BLaER1 (cell line): ENCODE data around the gene ADAM10.
"Not testable (repeated sequence)": the region's sequence is repeated elsewhere in the genome, so short reads cannot be mapped to it uniquely, and the experiment has no call there.

Experiments used
- H3K27ac ChIP-seq: shearing (Covaris generic); formaldehyde crosslinking; 2 replicates; pipeline ENCODE4 v1.8.1; 2022
- H3K27me3 ChIP-seq: shearing (Covaris generic); formaldehyde crosslinking; 2 replicates; pipeline ENCODE4 v1.8.1; 2022
- H3K36me3 ChIP-seq: shearing (Covaris generic); formaldehyde crosslinking; 2 replicates; pipeline ENCODE4 v1.8.1; 2022
- H3K4me1 ChIP-seq: shearing (Covaris generic); formaldehyde crosslinking; 2 replicates; pipeline ENCODE4 v1.8.1; 2022
- H3K4me2 ChIP-seq: shearing (Covaris generic); formaldehyde crosslinking; 2 replicates; pipeline ENCODE4 v1.8.1; 2022
- H3K4me3 ChIP-seq: shearing (Covaris generic); formaldehyde crosslinking; 2 replicates; pipeline ENCODE4 v1.8.1; 2022
- H3K9ac ChIP-seq: shearing (Covaris generic); formaldehyde crosslinking; 2 replicates; pipeline ENCODE4 v1.8.1; 2022
- H3K9me3 ChIP-seq: shearing (Covaris generic); formaldehyde crosslinking; 2 replicates; pipeline ENCODE4 v1.8.1; 2022
- H4K20me1 ChIP-seq: shearing (Covaris generic); formaldehyde crosslinking; 2 replicates; pipeline ENCODE4 v1.8.1; 2022
- Cebpa-rat ChIP-seq: shearing (Covaris generic); IDR thresholded peaks from 2 replicates; pipeline ENCODE4 v1.8.1; 2022

The ADAM10 gene

DNA sequence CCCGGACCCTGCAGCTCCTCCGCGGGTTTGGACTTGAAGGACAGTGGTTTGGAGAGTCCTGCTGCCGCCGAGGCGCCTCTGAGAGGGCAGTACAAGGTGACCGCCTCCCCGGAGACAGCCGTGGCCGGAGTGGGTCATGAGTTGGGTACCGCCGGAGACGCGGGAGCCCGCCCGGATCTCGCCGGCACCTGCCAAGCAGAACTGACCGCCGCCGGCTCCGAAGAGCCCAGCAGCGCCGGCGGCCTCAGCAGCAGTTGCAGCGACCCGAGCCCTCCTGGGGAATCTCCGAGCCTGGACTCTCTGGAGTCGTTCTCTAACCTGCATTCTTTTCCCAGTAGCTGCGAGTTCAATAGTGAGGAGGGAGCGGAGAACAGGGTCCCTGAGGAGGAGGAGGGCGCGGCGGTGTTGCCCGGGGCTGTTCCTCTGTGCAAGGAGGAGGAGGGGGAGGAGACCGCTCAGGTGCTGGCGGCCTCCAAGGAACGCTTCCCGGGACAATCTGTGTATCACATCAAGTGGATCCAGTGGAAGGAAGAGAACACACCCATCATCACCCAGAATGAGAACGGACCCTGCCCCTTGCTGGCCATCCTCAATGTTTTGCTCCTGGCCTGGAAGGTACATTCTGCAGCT, 22.2 kb upstream of the ADAM10 start:
- peaks cover 42% of the 10 kb centered on the region for H3K4me1 ChIP-seq
- peak overlapping the region; percentile 93 for H3K9ac ChIP-seq
- H3K27ac ChIP-seq = peak overlapping the region; percentile 86
- no peaks in the 10 kb centered on the region for H4K20me1 ChIP-seq
- H3K4me2 ChIP-seq = peak overlapping the region; percentile 91
- no peak for TF ChIP-seq Cebpa-rat
- H3K36me3 ChIP-seq = no peaks in the 10 kb centered on the region
- H3K27me3 ChIP-seq = no peaks in the 10 kb centered on the region
- H3K4me3 ChIP-seq = peak overlapping the region; percentile 100
- no peaks in the 10 kb centered on the region for H3K9me3 ChIP-seq

DNA sequence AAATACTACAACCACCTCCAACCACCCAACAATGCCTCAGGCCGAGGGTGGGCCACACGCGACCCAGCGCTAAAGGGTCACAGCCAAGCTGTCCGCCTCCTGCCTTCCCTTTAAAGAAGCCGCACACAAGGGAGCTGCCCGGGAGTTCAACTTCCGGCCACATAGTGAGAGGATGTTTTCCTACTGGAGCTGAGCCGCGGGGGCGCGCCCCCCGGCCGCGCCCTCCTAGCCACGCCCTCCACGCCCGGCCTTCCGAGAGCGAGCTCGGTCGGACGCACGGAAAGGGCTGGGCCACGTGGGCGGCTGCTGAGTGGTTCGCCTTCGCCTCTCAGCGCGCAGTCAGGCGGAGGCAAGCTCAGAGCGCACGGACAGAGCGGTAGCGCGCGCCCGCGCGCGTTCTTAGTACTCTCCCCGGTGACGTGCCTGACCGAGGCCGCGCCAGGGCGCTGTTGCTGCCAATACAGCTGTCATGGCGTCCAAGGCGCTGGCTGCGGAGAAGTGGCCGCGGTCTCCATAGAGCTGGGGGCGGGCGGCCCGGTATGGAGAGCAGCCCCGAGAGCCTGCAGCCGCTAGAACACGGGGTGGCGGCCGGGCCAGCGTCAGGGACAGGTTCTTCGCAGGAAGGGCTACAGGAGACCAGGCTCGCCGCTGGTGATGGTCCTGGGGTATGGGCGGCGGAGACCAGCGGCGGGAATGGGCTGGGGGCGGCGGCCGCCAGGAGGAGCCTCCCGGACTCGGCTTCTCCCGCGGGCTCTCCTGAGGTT, 21.5 kb upstream of the ADAM10 start, which contains the start of gene MINDY2:
Gene MINDY2, plus strand, starts transcription at position 446 of the 764 bp plus-strand sequence. Its CDS starts 94 bp downstream, at position 540.
- H3K4me2 ChIP-seq = peak within 1 kb of the TSS; percentile 91
- no peak for TF ChIP-seq Cebpa-rat
- peak within 1 kb of the TSS; percentile 86 for H3K27ac ChIP-seq

DNA sequence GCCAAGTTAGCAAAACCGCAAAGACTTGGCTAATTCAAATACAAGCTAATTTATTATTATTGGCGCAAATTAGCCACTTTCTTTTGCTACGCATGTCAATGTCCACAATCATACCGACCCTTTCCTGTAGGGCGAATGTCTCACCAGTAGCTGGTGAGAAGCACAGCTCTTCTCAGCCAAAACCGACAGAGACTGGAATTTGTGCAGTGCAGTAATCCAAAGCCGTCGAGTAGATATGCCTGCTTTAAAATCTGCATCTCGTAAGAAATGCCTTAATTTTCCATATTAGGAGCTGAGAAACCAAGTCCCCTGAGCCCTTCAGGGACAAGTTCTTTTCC, 21.0 kb upstream of the ADAM10 start:
- peaks cover 1% of the 10 kb centered on the region for H3K9me3 ChIP-seq
- H3K4me3 ChIP-seq = peak overlapping the region; percentile 100
- H3K4me2 ChIP-seq = peak overlapping the region; percentile 91
- peak overlapping the region; percentile 93 for H3K9ac ChIP-seq
- H3K36me3 ChIP-seq = no peaks in the 10 kb centered on the region
- TF ChIP-seq Cebpa-rat = no peak
- no peaks in the 10 kb centered on the region for H4K20me1 ChIP-seq
- peaks cover 34% of the 10 kb centered on the region for H3K4me1 ChIP-seq
- peak overlapping the region; percentile 86 for H3K27ac ChIP-seq
- H3K27me3 ChIP-seq = no peaks in the 10 kb centered on the region

More for the DNA sequence above, 21.5 kb upstream of the ADAM10 start, which contains the start of gene MINDY2:
- H3K4me1 ChIP-seq = peaks cover 35% of the 10 kb centered on the region
- H4K20me1 ChIP-seq = no peaks in the 10 kb centered on the region
- H3K27me3 ChIP-seq = no peaks in the 10 kb centered on the region
- no peaks in the 10 kb centered on the region for H3K9me3 ChIP-seq
- peak within 1 kb of the TSS; percentile 93 for H3K9ac ChIP-seq
- peak within 1 kb of the TSS; percentile 100 for H3K4me3 ChIP-seq
- H3K36me3 ChIP-seq = no peaks in the 10 kb centered on the region

DNA sequence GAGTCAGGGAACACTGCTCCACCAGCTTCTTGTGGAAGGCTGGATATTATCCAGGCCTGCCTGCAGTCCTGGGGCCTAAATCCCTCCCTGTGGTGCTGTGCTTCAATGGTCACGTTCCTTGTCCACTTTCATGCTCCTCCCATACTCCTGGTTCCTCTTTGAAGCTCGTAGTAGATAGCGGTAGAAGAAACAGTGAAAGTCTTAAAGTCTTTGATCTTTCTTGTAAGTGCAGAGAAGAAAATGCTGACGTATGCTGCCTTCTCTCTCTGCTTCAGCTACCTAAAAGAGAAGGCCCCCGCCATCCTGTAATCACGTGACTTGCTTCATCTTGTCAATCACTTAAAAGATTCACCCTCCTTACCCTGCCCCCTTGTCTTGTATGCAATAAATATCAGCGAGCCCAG, 19.1 kb upstream of the ADAM10 start:
- H4K20me1 ChIP-seq, H3K9ac ChIP-seq, H3K27me3 ChIP-seq, H3K4me3 ChIP-seq, H3K27ac ChIP-seq, H3K4me2 ChIP-seq, H3K36me3 ChIP-seq: not testable (repeated sequence)
- Histone ChIP-seq H3K4me1 (peaks cover 21% of the 10 kb centered on the region), H3K9me3 (peaks cover 19% of the 10 kb centered on the region)

DNA sequence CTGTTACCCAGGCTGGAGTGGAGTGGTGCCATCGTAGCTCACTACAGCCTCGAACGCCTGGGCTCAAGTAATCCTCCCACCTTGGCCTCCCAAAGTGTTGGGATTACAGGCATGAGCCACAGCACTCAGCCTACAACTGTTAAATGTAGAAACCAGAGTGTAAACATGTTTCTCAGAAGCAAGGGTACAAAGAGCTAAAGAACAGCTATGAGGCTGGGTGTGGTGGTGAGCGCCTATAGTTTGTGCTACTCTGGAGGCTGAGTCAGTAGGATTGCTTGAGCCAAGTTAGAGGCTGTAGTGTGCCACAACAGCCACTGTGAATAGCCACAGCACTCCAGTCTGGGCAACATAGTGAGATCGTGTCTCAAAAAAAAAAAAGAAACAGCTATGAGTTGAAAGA, 16.8 kb upstream of the ADAM10 start:
- Histone ChIP-seq H3K9ac (no peak overlapping the region), H3K4me3 (no peak overlapping the region), H3K27me3 (no peaks in the 10 kb centered on the region), H3K36me3 (no peaks in the 10 kb centered on the region), H3K4me2 (no peak overlapping the region), H3K27ac (no peak overlapping the region), H3K4me1 (peaks cover 5% of the 10 kb centered on the region), H4K20me1 (no peaks in the 10 kb centered on the region), H3K9me3 (peaks cover 29% of the 10 kb centered on the region)
- TF ChIP-seq Cebpa-rat = no peak

DNA sequence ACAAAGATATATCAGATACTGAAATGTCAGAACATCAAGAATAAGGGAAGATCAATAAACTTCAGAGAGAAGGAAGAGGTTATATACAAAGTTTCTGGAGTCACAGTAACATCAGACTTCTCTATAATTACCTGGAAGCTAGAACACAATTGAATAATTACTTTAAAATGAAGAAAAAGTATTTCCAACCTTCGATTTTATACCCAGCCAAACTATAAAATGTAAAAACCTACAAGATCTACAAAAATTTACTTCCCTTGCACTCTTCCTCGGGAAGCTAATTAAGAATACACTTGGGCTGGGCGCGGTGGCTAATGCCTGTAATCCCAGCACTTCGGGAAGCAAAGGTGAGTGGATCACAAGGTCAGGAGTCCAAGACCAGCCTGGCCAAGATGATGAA, 15.0 kb upstream of the ADAM10 start:
- no peaks in the 10 kb centered on the region for H3K27me3 ChIP-seq
- H3K9ac ChIP-seq = no peak overlapping the region
- peaks cover 6% of the 10 kb centered on the region; the same call in 1 of the 2 replicates for H3K4me1 ChIP-seq
- H3K27ac ChIP-seq = no peak overlapping the region
- H3K4me2 ChIP-seq = no peak overlapping the region
- H3K36me3 ChIP-seq = no peaks in the 10 kb centered on the region
- no peak for TF ChIP-seq Cebpa-rat
- H4K20me1 ChIP-seq = no peaks in the 10 kb centered on the region
- H3K4me3 ChIP-seq = no peak overlapping the region
- peaks cover 29% of the 10 kb centered on the region for H3K9me3 ChIP-seq

DNA sequence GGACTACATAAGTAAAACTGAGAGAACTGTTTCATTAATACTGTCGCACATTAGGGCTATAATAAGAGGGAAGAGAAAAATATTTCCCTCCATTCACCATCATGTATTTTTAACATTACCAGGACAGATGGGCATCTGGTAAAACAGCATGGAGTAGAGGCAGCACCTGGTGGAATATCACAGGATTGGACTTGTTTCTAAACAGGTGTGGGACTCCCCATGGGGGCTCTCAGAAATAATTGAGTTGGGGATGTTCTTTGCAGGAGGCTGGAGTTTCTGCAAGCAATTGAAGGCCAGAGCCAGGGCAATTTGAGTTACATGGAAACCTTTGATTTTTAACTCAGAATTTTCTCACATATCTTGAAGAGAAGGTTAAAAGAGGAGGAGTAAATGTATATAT, 13.2 kb upstream of the ADAM10 start:
- no peak for TF ChIP-seq Cebpa-rat
- H3K9me3 ChIP-seq = peaks cover 29% of the 10 kb centered on the region
- no peak overlapping the region for H3K4me2 ChIP-seq
- no peaks in the 10 kb centered on the region for H3K36me3 ChIP-seq
- peaks cover 6% of the 10 kb centered on the region; the same call in 1 of the 2 replicates for H3K4me1 ChIP-seq
- H3K4me3 ChIP-seq = no peak overlapping the region
- H3K9ac ChIP-seq = no peak overlapping the region
- no peaks in the 10 kb centered on the region for H4K20me1 ChIP-seq
- no peaks in the 10 kb centered on the region for H3K27me3 ChIP-seq
- H3K27ac ChIP-seq = no peak overlapping the region

DNA sequence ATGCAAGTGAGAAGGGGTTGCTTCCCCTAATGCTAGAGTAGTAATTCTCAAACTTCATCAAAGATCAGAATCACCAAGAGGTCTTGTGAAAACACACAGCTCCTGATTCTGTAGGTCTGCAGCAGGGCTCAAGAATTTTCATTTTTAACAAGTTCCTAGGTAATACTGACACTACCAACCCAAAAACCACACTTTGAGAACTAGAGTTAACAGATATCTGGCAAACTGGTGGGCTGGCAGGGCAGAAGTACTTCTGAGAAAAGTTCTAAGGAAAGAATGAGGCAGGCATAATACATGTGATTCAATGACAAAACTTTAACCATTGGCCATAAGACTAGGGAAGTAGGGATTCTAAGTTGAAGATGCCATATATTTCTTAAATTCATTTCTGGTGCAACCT, 12.8 kb upstream of the ADAM10 start:
- no peaks in the 10 kb centered on the region for H3K27me3 ChIP-seq
- peaks cover 29% of the 10 kb centered on the region for H3K9me3 ChIP-seq
- H3K4me1 ChIP-seq = peaks cover 6% of the 10 kb centered on the region; the same call in 1 of the 2 replicates
- TF ChIP-seq Cebpa-rat = no peak
- no peak overlapping the region for H3K9ac ChIP-seq
- no peak overlapping the region for H3K27ac ChIP-seq
- no peaks in the 10 kb centered on the region for H3K36me3 ChIP-seq
- no peak overlapping the region for H3K4me2 ChIP-seq
- H4K20me1 ChIP-seq = no peaks in the 10 kb centered on the region
- no peak overlapping the region for H3K4me3 ChIP-seq

DNA sequence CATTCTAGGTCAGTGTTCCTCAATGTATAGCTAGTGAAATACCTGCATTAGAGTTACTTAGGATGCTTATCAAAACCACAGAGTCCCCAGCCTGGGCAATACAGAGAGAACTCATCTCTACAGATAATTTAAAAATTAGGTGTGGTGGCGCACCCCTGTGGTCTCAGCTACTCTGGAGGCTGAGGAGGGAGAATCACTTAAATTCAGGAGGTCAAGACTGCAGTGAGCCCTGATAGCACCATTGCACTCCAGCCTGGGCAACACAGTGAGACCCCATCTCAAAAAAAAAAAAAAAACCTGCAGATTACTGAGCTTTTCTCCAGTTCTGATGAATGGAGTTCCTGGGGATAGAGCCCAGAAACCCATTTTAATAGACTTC, 11.5 kb upstream of the ADAM10 start:
- Histone ChIP-seq H3K4me2 (no peak overlapping the region), H3K9ac (no peak overlapping the region), H3K36me3 (no peaks in the 10 kb centered on the region), H3K27ac (no peak overlapping the region), H4K20me1 (no peaks in the 10 kb centered on the region), H3K9me3 (peaks cover 29% of the 10 kb centered on the region), H3K4me1 (peaks cover 12% of the 10 kb centered on the region), H3K4me3 (no peak overlapping the region), H3K27me3 (no peaks in the 10 kb centered on the region)
- no peak for TF ChIP-seq Cebpa-rat

DNA sequence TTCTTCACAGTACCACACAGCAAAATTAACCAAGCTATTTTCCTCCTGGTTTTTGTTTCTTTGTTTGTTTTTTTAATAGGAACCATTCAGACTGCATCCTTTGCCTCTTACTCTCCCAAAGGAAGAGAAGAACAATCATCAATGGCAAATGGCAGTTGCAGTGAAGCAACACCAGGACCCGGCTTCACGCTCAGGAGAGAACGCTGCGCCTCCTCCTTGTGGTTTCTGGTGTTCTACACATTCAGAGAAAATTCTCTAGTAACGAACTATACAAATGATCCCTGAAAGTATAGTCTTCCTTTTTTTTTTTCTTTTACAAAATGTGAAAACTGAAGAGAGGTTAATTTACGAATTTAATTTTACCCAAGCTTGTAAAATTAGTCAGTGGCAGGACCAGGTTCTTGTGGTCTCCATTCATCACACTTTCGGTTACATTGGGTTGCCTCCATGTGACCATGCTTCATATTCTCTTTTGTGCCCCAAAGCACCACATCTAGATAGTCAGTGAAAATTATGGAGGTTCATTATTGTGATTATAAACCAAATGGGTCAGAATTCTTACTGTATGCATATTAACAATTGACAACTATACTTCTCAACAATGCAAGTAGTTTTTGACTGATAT, 11.0 kb upstream of the ADAM10 start:
- peaks cover 28% of the 10 kb centered on the region for H3K9me3 ChIP-seq
- peaks cover 17% of the 10 kb centered on the region for H3K4me1 ChIP-seq
- no peaks in the 10 kb centered on the region for H3K36me3 ChIP-seq
- H4K20me1 ChIP-seq = no peaks in the 10 kb centered on the region
- no peak for TF ChIP-seq Cebpa-rat
- H3K27me3 ChIP-seq = no peaks in the 10 kb centered on the region
- no peak overlapping the region for H3K9ac ChIP-seq
- H3K4me3 ChIP-seq = no peak overlapping the region
- H3K27ac ChIP-seq = no peak overlapping the region
- 0 out of 2 replicates have a peak overlapping the region, but pooled peaks have one; percentile 8 for H3K4me2 ChIP-seq
